ENCODE data around the gene VPS26C. TPM values are rescaled to one million over a fixed set of nuclear protein-coding genes. Genes with fewer than 3 reads are reported as not detected.

Gene VPS26C
- total RNA-seq, 1 experiment from 2014 or later, result 62.8 TPM

GRCh38 chr21:37278199-37278598, 11.1 kb upstream of the VPS26C start:
- ChIA-PET CTCF (no interaction called here), POLR2A (interaction anchor here (0.6 kb wide), 1 partner anchor 511 kb away, joined by 3 read pairs; no protein-coding TSS in a partner anchor)
- Mint-ChIP-seq H3K9me3 (peaks cover 3% of the 10 kb centered on the region), H3K27ac (no peak overlapping the region), H3K27me3 (ENCODE audit: low read depth) (no peaks in the 10 kb centered on the region; the same call in 1 of the 2 replicates), H3K4me1 (peaks cover 23% of the 10 kb centered on the region), H3K4me3 (no peak overlapping the region), H3K36me3 (no peaks in the 10 kb centered on the region)
- ATAC-seq, result no peak
- no peak for TF ChIP-seq ATF2 (CRISPR knock-in tag; IDR thresholded peaks at IDR 0.05; ENCODE audit: borderline replicate concordance, low read depth)
- TF ChIP-seq JUN (CRISPR knock-in tag; IDR thresholded peaks at IDR 0.05), result no peak
- TF ChIP-seq OVOL2 (CRISPR knock-in tag; IDR thresholded peaks at IDR 0.05; ENCODE audit: borderline replicate concordance), result no peak
- no peak for TF ChIP-seq USF1 (CRISPR knock-in tag; IDR thresholded peaks at IDR 0.05)
- TF ChIP-seq ZBTB43 (CRISPR knock-in tag; IDR thresholded peaks at IDR 0.05), result no peak
- no peak for TF ChIP-seq GTF2I (CRISPR knock-in tag; conservative IDR thresholded peaks at IDR 0.05)
- TF ChIP-seq RORB (CRISPR knock-in tag; IDR thresholded peaks at IDR 0.05), result no peak
- no peak for TF ChIP-seq AFF4 (CRISPR knock-in tag; IDR thresholded peaks at IDR 0.05; ENCODE audit: borderline replicate concordance)
- TF ChIP-seq GRHL2 (CRISPR knock-in tag; IDR thresholded peaks at IDR 0.05; ENCODE audit: insufficient replicate concordance, severe bottlenecking), result no peak
- TF ChIP-seq CBFB (CRISPR knock-in tag; IDR thresholded peaks at IDR 0.05; ENCODE audit: low read depth), result no peak
- DNase-seq (ENCODE audit: low spot score), result no peak

- Mint-ChIP-seq H3K4me3 (no peak overlapping the region), H3K27me3 (ENCODE audit: low read depth) (no peaks in the 10 kb centered on the region), H3K27ac (no peak overlapping the region), H3K36me3 (no peaks in the 10 kb centered on the region), H3K4me1 (peaks cover 14% of the 10 kb centered on the region), H3K9me3 (peaks cover 6% of the 10 kb centered on the region)
- ATAC-seq, result no peak
- ChIA-PET POLR2A (interaction anchor here (0.6 kb wide), 1 partner anchor 662 kb away, joined by 10 read pairs; no protein-coding TSS in a partner anchor), CTCF (no interaction called here)
- TF ChIP-seq AR (CRISPR knock-in tag; IDR thresholded peaks at IDR 0.05), result no peak
- no peak for TF ChIP-seq HMGA2 (CRISPR knock-in tag; IDR thresholded peaks at IDR 0.05)
- no peak for TF ChIP-seq ZNF425 (CRISPR knock-in tag; conservative IDR thresholded peaks at IDR 0.05)
- TF ChIP-seq PREB (CRISPR knock-in tag; IDR thresholded peaks at IDR 0.05; ENCODE audit: borderline replicate concordance), result no peak
- TF ChIP-seq TEAD4 (CRISPR knock-in tag; IDR thresholded peaks at IDR 0.05), result no peak
- TF ChIP-seq ZNF416 (CRISPR knock-in tag; IDR thresholded peaks at IDR 0.05), result no peak
- no peak for DNase-seq (ENCODE audit: low spot score)
Observed at GRCh38 chr21:37276377-37276776, 9.2 kb upstream of the VPS26C start.
